Gastrocnemius medialis (tissue), 4 donors: ENCODE data around the gene GRIFIN.

Source experiments
- CTCF ChIP-seq, 5 experiments: fragments of 450-650 bp in 3 of 5; fragments of 200-600 bp in 2 of 5; sonication (generic) in 2 of 5; IDR thresholded peaks in 4 of 5; conservative IDR thresholded peaks in 1 of 5; 1 replicate in 4 of 5; 2 replicates in 1 of 5; pipeline ENCODE4 v1.5.1; 2016 to 2019; ENCODE audit warnings: antibody characterized with exemption in 5 of 5, mild to moderate bottlenecking in 3 of 5, moderate library complexity in 3 of 5
- POLR2A ChIP-seq, 2 donors: fragments of 450-650 bp; IDR thresholded peaks; one replicate each; pipeline ENCODE4 v1.6.1; 2017; ENCODE audit warnings: antibody characterized with exemption in 2 of 2, mild to moderate bottlenecking in 2 of 2, moderate library complexity in 2 of 2

GRCh38 chr7:2475678-2476015 lies 551 bp downstream of the GRIFIN start:
- TF ChIP-seq POLR2A (IDR thresholded peaks at IDR 0.05) (no peak), CTCF (IDR thresholded peaks at IDR 0.05 in 4 of 5, conservative IDR thresholded peaks at IDR 0.05 in 1 of 5) (no peak)
